HG03575 (cell line): Measurements from ENCODE around the gene PHGDH.

Experiments used
- ATAC-seq: cut with Tn5 transposase; IDR thresholded peaks from one replicate; pipeline ENCODE4 v1.9.1; 2021; ENCODE audit not compliant: unreplicated experiment, insufficient number of reproducible peaks, low FRiP score; ENCODE audit errors: extremely low read depth

PHGDH gene

DNA sequence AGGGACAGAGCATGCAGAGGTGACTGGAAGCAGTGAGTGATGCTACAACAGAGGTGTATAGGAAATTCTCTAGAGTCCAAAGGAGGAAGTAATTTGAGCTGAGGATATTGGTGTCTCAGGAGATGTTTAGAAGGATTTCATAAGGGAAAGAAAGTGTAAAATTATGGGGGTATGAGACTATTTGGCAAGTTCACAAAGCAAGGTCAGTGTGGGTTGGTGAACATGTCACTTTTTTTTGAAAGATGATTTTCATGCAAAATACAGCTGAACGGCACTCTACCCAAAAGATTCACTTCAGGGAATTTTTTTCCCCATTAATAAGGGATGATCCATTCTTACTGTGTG, 32.8 kb downstream of the PHGDH start:
- ATAC-seq, result no peak

DNA sequence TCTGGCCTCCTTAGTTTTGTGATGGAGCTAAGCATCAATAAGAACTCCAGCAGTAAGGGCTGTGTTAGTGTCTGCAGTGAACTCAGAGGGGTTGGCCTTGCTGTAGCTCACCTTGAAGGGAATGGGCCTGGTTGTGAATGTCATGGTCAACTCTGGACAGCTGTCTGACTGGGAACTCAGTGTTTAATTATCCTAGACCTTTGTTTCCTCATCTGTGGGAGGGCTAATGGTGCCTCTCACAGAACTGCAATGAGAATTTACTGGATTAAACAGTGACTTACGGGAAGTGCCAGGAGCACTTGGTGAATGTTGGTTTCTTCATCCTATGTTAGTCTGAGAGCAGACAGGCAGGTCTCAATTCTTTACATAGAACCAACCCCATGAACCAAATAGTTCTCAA, 33.3 kb downstream of the PHGDH start:
- ATAC-seq, result no peak

DNA sequence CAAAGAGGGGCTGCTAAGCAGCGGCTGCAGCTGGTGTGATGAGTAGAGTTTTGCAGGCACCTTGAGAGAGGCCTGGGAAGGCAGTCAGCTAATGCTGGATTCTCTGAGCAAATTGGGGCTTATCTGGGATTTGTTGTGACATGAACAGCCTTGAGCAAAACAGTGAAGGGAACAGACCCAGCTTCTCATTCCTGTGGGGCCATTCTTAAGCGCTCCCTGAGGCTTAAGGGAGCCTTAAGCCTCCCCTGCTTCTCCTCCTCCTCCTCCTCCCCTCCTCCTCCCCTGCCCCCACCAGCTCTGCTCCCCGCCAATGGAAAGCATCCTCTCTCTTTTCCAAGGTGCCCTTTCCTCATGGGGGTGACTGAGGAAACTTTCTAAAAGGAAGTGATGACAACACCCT, 35.7 kb downstream of the PHGDH start:
- ATAC-seq, result no peak

DNA sequence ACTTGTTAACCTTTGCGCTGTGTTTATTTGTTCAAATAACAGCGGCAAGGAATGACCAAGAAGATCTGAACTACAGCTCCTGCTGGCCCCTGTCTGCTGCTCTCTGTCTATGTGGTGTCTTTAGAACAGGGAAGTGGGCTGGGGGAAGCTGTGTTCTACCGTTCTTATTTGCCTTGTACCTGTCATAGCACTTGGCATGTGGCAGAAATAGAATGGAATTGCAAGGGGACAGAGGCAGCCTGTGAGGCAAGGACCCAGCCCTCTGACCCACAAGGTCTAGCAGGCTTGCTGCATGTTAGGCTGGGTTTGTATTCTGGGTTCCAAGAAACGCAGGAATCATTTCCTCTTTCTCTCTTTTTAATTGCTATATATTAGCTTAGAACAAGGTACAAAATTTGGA, 36.3 kb downstream of the PHGDH start:
- no peak for ATAC-seq

DNA sequence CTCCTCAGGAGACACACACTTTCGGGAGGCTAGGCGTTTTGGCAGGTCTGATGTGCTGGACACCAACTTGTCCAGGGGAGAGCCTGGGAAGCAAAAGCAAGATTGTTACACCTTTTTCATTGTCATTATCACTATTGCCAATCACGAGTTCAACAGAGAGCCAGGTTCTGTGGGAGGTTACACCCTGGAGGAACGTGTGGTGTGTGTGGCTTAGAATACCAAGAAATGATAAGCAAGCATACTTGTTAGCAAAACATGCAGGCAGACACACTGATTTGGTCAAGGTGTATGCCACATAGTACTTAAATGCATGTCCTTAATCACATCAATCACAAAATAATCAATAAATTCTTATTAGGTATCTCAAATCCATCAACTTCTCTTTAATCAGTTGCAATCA, 40.9 kb downstream of the PHGDH start:
- no peak for ATAC-seq

DNA sequence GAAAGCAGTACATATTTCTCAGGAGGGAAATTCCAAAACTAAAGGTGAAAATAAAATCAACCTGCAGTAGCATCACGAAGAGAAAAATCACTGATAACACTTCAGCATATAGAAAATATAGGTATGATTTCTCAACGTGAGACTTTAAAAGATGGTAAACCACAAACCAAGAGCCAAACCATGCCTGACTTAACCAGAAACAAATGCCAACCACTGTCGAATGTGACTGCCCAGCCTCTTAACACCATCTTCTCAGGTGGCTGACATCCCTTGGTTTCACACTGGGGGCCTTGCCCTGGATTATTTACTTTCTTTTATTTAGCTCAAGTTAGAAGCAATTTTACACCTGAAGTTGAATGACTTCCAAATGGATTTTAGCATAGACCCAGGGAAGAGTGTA, 46.9 kb downstream of the PHGDH start:
- no peak for ATAC-seq

DNA sequence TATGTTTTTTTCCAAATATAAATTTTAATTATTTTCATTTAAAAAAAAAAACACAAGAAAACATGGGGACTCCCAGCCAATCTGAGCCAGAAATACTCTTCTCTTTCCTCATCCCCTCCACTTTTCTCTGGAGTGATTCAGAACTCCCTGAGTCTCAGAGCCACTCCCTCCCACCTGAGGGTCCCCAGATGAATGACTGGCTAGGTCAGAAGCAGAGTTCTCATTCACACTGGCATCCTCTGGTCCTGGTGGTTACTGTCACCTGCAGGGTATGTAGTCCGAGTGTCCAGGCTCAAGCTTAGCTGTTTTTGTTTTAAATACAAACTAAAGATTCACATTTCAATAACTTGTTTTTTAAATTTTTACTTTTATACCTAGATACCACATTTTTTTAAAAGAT, 50.7 kb downstream of the PHGDH start:
- no peak for ATAC-seq

DNA sequence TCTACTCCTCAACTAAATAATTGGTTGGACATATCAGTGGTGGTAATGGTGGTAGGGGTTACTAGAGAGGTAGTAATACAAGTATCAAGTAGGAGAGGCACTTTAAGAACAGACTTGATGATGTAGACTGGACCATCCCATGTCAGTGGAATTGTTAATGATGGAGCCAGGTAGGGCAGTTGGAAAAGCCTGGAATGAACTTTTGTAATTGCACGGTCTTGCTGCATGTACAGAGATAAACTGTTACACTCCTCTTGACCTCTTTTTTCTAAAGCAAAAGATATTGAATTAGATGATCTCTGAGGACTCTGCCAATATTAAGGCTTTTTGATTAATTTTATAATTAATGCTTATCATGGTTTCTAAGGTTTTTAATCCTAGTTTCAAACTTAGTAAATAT, 51.2 kb downstream of the PHGDH start:
- no peak for ATAC-seq

DNA sequence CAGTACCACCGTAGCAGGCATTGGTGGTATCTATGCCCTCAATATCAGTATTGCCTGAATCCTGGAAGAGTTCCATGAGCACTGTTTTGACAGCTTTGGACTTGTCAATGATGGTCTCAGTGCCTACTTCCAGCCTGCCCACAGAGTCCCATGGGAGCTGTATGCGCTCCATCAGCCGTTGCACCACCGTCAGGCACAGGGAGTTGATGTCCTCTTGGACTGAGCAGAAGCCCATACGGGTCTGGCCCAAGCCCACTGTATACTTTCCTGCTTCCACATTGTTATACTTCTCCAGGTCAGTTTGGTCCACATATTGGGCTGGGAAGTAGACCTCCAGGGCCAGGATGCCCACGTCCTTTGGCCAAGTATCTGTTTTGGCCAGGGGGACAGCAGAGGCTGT, 52.5 kb downstream of the PHGDH start:
- no peak for ATAC-seq

DNA sequence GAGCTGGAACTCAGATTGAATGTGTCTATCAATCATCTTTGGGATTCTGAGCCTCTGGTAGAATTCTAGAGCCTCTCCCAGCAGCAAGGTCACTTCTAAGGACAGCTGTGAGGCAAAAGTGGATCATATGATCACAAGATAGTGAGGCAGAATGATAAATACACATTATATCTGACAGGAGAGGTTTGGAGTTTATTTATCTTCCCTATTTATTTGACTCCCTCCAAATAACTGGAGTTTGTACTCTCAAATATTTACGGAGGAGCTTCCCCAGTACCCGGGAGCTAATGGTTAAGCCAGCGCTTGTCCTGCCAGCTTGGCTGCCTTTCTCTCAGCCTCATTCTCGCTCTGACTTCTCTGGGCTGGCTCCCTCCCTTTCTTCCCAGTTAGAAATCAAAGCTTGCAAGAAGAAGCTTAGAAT, 54.6 kb downstream of the PHGDH start:
- ATAC-seq, result no peak

DNA sequence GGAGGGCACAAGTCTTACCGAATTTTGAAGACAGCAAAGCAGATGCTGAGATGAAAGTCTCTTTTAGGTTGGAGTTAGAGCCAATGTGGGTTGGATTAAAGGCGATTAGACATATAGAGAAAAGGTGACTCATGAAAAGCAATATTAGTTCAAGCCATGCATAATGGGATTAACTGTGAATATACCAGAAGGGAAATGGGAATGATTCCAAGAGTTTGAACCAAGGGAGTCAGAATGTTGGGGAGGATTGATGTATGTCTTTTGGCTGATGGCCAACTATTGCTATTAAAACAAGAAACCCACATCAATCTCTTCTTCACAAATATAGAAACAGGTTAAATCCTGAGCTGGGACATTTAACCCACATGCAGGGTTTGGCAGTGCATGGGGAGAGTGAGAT, 55.8 kb downstream of the PHGDH start:
- ATAC-seq, result no peak

DNA sequence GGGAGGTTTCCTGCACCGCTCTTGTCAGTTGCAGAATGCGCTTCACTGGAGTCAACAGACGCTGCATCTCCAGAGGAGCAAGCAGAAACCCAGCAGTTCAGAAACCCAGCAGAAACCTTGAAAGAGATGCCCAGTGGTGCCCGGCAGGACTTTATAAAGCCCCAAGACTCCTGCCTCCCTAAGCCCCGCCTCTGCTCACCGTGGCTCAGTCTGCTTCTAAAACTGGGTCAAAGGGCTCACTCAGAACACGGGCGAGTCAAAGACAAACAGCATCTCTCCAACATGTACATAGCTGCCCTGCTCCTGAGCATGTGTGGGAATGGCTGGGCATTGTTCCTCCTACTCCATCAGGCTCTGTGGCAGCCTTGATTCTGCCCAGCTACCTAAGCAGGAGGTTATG, 57.0 kb downstream of the PHGDH start, which contains the start of gene HMGCS2:
Gene HMGCS2 (minus strand): TSS at position 128 of the 400 bp plus-strand sequence. CDS start 61 bp downstream, at position 67.
- ATAC-seq, result no peak

DNA sequence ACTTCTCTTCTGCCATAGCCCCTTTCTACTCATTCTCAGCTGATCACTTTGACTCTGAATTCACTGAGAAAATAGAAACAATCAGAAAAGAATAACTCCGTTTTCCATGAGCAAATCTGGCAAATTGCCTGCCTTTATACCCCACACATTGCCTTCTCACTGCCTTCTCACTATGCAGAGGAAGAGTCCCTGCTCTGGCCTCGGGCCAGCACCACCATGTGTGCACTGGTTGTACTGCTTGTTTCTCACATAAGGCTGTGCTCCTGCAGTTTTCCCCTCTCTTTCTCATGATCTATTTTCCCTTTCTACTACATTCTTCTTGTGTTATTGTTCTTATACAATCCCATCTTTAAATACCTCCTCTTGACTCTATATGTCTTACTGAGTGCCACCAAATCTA, 59.3 kb downstream of the PHGDH start:
- no peak for ATAC-seq

DNA sequence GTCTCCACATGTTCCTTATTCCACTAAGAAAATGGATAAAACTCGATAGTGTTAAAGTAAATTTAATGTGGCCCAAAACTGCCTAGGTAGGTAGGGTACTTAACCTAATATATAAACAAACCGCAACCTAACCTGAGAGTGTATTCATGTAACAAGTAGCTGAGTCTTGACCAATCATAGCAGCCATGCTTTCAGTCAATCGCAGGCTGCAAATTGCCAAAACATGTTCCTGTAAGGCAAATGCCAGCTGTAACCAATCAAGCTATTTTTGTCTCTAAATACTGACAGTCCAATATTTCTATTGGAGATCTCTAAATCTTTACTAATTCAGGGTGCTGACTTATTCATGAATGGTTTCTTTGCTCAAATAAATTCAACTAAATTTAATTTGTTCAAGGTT, 60.0 kb downstream of the PHGDH start:
- no peak for ATAC-seq

DNA sequence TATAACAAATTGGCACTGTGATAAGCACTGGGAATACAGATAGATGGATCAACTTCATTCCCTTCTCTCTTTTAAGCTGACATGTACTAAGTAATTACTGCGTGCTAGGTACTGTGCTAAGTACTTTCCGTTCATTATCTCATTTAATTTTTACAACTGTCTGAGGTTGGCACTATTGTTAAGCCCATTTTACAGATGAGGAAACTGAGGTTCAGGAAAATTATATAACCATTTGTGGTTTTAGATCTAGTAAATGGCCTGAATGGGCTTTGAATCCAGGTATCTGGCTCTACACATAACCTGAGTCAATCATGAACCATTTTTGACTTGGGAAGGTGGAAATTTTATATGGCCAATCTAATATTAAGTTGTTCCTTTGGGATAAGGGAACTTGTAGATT, 60.6 kb downstream of the PHGDH start:
- ATAC-seq, result no peak

DNA sequence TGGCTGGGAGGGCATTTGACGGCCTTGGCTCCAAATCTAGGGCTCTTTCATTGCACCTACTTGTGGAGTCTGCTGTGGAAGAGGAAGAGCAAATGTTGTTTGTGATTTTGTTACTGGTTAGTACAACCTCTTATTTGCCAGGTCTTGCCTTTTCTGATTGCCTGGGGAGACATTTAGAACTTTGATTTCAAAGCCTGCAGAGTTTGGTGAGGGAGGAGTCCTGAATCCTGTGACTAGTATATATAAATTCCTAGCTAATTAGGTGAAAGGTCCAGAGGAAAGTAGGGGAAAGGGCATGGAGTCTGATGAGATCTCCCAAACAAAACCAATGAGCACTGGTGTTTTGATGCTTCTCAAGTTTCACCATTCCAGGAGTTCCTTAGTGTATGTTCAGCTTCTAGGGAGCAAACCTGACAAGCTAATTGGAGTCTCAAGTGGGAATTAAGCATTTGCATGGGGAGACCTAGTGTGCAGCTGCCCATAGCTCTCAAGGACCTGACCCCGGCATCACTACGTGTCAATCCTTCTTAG, 62.0 kb downstream of the PHGDH start:
- no peak for ATAC-seq

DNA sequence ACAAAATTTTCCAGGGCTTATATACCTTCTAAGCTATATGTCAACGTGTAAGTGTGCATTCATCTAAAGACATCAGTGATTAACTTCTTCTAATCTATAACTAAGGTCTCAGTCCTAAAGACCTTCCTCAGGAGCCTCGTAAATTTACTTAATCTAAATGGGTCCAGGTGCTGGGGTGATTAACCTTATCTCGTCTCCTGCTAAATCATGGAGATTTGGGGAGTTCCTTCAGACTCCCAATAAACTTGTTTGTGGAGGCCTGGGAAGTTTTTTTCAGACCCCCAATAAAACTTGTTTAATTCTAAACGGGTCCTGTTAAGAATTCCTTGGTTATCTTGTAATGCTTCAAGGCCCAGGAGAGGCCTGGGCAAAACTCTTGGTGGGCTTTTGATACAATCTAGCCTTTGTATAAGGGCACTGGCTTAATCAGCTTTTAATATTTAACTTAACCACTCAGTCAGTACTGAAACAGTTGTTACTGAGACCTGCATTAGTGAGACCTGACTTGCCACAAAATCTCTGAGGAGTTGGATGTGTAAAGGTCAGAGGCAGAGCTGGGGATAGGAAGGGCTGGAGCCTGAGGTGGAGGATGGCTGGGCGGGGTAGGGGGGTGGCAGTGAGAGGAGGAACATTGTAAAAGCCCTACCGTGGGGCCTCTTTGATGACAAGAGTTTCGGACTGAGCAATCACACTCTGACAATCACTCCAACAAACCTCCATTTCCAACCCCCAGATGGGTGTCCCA, 63.2 kb downstream of the PHGDH start:
- ATAC-seq, result no peak

DNA sequence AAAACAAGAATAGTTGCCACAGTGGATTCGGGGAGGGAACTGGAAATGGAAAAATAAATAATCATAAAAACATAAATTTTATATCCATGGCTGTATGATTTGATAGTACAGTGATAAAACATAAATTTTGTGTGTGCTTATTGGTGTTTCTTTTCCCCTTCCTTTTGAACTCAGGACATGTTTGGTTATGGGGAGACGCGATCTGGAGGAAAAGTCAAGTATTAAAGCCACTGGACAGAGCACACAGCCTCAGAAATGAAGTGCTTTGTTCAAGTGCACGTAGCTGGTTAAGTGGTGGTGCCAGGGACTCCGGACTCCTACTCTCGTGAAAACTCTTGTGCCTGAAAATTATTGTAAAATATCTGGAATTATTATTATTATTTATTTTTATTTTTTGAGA, 66.6 kb downstream of the PHGDH start:
- no peak for ATAC-seq

DNA sequence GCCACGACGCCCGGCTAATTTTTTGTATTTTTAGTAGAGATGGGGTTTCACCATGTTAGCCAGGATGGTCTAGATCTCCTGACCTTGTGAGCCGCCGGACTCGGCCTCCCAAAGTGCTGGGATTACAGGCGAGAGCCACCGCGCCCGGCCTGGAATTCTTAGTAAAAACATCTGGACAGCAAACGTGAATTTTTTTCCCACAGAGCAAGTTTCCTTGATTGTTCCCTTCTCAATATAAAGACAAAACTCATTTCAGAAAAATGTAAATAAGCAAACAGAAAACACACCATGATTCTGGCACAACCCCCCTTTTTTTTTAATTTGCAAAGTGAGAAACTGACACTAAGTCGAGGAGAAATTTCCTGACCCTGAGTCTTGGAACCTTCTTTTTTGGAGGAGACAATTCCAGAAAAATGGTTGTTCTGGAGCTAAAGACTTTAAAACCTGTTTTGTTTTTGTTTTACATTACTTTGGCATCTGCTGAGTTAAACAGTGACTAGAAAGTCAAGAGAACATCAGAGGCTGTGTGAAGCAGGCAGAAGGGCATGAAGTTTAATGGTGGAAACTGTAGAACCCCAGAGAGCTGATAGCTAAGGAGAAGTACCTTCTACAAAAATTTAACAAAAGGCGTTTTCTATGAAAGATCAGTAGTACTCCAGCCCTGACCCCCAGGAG, 67.3 kb downstream of the PHGDH start:
- no peak for ATAC-seq

DNA sequence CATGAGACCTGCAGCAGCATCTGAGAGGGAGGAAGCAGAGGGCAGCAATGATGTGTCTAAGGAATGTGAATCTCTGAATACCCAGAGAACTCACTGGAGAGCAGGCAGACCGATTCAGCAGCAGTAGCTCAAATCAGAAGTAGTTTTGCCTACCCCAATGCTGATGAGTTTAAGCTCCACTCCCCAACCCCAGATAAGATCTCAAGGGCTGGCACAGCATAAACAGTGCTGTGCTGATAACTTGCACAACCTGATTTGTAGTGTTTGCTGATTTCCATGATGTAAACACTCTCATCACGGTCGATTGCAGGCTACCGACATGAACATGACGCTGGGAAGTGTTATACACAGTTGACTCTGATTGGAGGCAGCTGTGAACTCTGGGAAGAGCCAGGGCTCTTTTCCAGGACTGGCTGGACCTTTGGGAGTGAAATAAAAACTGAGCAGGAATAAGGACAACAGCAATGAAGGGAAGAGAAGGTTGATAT, 68.2 kb downstream of the PHGDH start:
- no peak for ATAC-seq
